Measurements from ENCODE around the gene PDE4B.

The PDE4B gene

GRCh38 chr1:65818966-65819365, 26.3 kb downstream of the PDE4B start:
- in situ Hi-C loops (cut with HindIII; ENCODE audit: low sequenced_read_pairs) = no loop called here
- no peak overlapping the region for H3K4me3 ChIP-seq (ENCODE audit: low read depth, low read length)
- no peak for DNase-seq (ENCODE audit: low read depth, low spot score)
- no peak for TF ChIP-seq CTCF (IDR thresholded peaks at IDR 0.05; ENCODE audit: low read depth, low read length)

- TF ChIP-seq CTCF (IDR thresholded peaks at IDR 0.05; ENCODE audit: low read depth, low read length) = no peak
- peak; percentile 91 for DNase-seq (ENCODE audit: low read depth, low spot score)
- H3K4me3 ChIP-seq (ENCODE audit: low read depth, low read length) = no peak overlapping the region
- in situ Hi-C loops (cut with HindIII; ENCODE audit: low sequenced_read_pairs) = no loop called here
Measured at GRCh38 chr1:65820983-65821382, 28.3 kb downstream of the PDE4B start.

- DNase-seq (ENCODE audit: low read depth, low spot score) = no peak
- no peak overlapping the region for H3K4me3 ChIP-seq (ENCODE audit: low read depth, low read length)
- in situ Hi-C loops (cut with HindIII; ENCODE audit: low sequenced_read_pairs) = no loop called here
- no peak for TF ChIP-seq CTCF (IDR thresholded peaks at IDR 0.05; ENCODE audit: low read depth, low read length)
Measured at GRCh38 chr1:65821386-65821785, 28.7 kb downstream of the PDE4B start.

GRCh38 chr1:65824103-65824502, 31.4 kb downstream of the PDE4B start:
- in situ Hi-C loops (cut with HindIII; ENCODE audit: low sequenced_read_pairs) = no loop called here
- TF ChIP-seq CTCF (IDR thresholded peaks at IDR 0.05; ENCODE audit: low read depth, low read length) = no peak
- DNase-seq (ENCODE audit: low read depth, low spot score) = no peak
- H3K4me3 ChIP-seq (ENCODE audit: low read depth, low read length) = no peak overlapping the region

- H3K4me3 ChIP-seq (ENCODE audit: low read depth, low read length) = no peak overlapping the region
- DNase-seq (ENCODE audit: low read depth, low spot score) = peak; percentile 59
- in situ Hi-C loops (cut with HindIII; ENCODE audit: low sequenced_read_pairs) = no loop called here
- TF ChIP-seq CTCF (IDR thresholded peaks at IDR 0.05; ENCODE audit: low read depth, low read length) = no peak
Measured at GRCh38 chr1:65825741-65826140, 33.0 kb downstream of the PDE4B start.

GRCh38 chr1:65826782-65827181, 34.1 kb downstream of the PDE4B start:
- no peak for TF ChIP-seq CTCF (IDR thresholded peaks at IDR 0.05; ENCODE audit: low read depth, low read length)
- in situ Hi-C loops (cut with HindIII; ENCODE audit: low sequenced_read_pairs) = no loop called here
- DNase-seq (ENCODE audit: low read depth, low spot score) = no peak
- no peak overlapping the region for H3K4me3 ChIP-seq (ENCODE audit: low read depth, low read length)

- no peak for TF ChIP-seq CTCF (IDR thresholded peaks at IDR 0.05; ENCODE audit: low read depth, low read length)
- no peak overlapping the region for H3K4me3 ChIP-seq (ENCODE audit: low read depth, low read length)
- in situ Hi-C loops (cut with HindIII; ENCODE audit: low sequenced_read_pairs) = no loop called here
Measured at GRCh38 chr1:65827346-65827745, 34.7 kb downstream of the PDE4B start.

More at GRCh38 chr1:65827346-65827745, 34.7 kb downstream of the PDE4B start:
- peak; percentile 25 for DNase-seq (ENCODE audit: low read depth, low spot score)

Data from astrocyte of the spinal cord (primary cell).